T-helper 22 cell (primary cell): ENCODE measurements around the gene MLH3.

Source experiments
- DNase-seq: peaks from one replicate; pipeline ENCODE4 v3.0.0-alpha.2; 2020; ENCODE audit warnings: low read depth

The MLH3 gene

GRCh38 chr14:74984236-74985027 lies 66.8 kb downstream of the MLH3 start:
- no peak for DNase-seq

- DNase-seq: no peak
These were observed 67.9 kb downstream of the MLH3 start for GRCh38 chr14:74983343-74983742.

GRCh38 chr14:74982661-74983060 lies 68.6 kb downstream of the MLH3 start:
- no peak for DNase-seq

- no peak for DNase-seq
These were observed 69.4 kb downstream of the MLH3 start for GRCh38 chr14:74981833-74982232.

- no peak for DNase-seq
These were observed 69.8 kb downstream of the MLH3 start for GRCh38 chr14:74981462-74981782.

- no peak for DNase-seq
These were observed 70.4 kb downstream of the MLH3 start for GRCh38 chr14:74980731-74981461.

GRCh38 chr14:74980398-74980730 lies 70.9 kb downstream of the MLH3 start:
- DNase-seq: no peak

- DNase-seq: no peak
These were observed 71.5 kb downstream of the MLH3 start for GRCh38 chr14:74979442-74980397.

GRCh38 chr14:74979029-74979428 lies 72.2 kb downstream of the MLH3 start:
- no peak for DNase-seq

- no peak for DNase-seq
These were observed 72.8 kb downstream of the MLH3 start for GRCh38 chr14:74978416-74978947.

- no peak for DNase-seq
These were observed 73.3 kb downstream of the MLH3 start for GRCh38 chr14:74977901-74978385.

- DNase-seq: no peak
These were observed 73.9 kb downstream of the MLH3 start for GRCh38 chr14:74977164-74977900.

- no peak for DNase-seq
These were observed 74.8 kb downstream of the MLH3 start for GRCh38 chr14:74976264-74977113.

GRCh38 chr14:74975059-74975810 lies 76.0 kb downstream of the MLH3 start:
- no peak for DNase-seq

- no peak for DNase-seq
These were observed 76.8 kb downstream of the MLH3 start for GRCh38 chr14:74974364-74975058.

GRCh38 chr14:74973905-74974363 lies 77.3 kb downstream of the MLH3 start:
- no peak for DNase-seq

- no peak for DNase-seq
These were observed 78.1 kb downstream of the MLH3 start for GRCh38 chr14:74973003-74973653.

- no peak for DNase-seq
These were observed 82.5 kb downstream of the MLH3 start for GRCh38 chr14:74968811-74969210.
